ENCODE data around the gene ADD1.

The ADD1 gene

GRCh38 chr4:2834001-2834921 is 9.4 kb upstream of the ADD1 start:
- DNase-seq (ENCODE audit: low read depth in 3 of 3): no peak

DNA sequence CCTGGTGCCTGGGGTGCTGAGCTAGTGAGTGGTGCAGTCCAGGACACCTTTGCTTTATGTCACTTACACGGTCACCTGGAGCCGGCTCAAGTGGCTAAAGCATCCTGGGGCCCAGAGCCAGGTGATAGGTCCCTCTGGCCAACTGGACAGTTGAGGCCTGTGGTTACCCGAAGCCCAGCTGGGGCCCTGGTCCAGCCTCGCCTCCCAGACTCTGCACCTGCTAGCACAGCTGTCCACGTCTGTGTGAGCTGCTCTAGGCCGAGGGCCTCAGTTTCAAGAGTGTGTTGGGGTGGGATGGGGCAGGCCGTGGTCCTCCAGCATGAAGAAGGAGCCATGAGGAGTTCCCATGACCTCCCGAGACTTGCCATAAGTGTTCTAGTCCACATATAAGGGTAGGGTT is 7.7 kb upstream of the ADD1 start:
- no peak for DNase-seq (ENCODE audit: low read depth in 3 of 3)

DNA sequence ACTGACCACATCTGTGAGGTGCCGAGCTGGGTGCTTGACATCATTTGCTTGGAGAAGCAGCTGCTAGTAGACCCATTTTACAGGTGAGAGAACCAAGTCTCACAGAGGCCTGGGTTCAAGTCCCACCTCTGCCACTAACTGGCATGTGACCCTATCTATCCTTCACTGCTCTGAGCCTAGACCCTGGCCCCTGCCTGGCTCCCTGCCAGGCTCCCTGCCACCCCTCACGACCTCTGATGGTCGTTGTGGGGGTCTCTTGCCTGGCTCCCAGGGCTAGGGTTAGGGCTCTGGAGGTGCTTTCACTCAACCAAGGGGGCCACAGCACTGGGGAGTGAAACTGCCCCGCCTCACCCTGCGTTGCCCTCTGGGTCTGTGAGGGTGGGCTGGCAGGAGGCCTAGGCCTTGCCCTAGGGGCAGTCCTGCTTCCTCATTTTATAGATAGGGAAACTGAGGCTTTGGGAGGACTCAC is 7.2 kb upstream of the ADD1 start:
- DNase-seq (ENCODE audit: low read depth in 3 of 3): no peak

- no peak for DNase-seq (ENCODE audit: low read depth in 3 of 3)
Measured at GRCh38 chr4:2837110-2837903, 6.3 kb upstream of the ADD1 start.

DNA sequence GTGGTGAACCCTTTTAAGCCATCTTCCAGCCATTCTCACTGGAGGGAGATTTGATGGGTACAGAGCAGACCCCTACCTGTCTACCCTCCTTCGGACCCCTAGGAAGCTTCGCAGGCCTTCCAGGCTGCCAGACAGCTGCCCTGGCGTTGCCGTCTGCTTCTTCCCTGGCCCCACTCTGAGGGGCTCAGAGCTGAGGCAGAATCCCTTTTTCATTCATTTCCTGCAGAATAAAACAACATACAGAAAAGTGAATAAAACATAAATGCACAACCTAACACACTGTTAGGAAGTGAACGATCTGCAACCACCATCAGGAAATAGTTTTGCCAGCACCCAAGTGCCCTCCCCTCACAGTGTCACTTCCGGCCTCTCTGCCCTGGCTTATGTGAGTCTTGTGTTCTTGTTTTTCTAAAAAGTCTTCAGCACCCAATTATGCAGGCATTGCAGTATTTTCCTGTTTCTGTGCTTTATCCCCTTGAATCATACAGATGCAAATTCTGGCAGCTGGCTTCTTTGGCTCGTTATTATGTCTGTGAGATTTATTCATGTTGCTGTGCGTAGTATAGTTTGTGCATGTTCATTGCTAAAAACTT is 5.6 kb upstream of the ADD1 start:
- peak in 2 of 3 experiments; percentile 33 to 44 for DNase-seq (ENCODE audit: low read depth in 3 of 3)

DNA sequence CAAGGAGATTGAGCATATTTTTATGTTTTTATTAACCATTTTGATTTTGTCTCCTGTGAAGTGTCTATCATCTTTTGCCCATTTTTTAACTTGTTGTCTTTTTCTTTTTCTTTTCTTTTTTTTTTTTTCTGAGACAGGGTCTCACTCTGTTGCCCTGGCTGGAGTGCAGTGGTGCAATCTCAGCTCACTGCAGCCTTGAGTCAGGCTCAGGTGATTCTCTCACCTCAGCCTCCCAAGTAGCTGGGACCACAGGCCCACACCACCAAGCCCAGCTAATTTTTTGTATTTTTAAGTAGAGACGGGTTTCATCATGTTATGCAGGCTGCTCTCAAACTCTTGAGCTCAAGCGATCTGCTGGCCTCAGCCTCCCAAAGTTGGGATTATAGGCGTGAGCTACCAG is 4.6 kb upstream of the ADD1 start:
- DNase-seq (ENCODE audit: low read depth in 3 of 3): no peak

- no peak for DNase-seq (ENCODE audit: low read depth in 3 of 3)
Measured at GRCh38 chr4:2842687-2843262, 869 bp upstream of the ADD1 start.

- no peak for DNase-seq (ENCODE audit: low read depth in 3 of 3)
Measured at GRCh38 chr4:2843941-2844584, 419 bp downstream of the ADD1 start.

DNA sequence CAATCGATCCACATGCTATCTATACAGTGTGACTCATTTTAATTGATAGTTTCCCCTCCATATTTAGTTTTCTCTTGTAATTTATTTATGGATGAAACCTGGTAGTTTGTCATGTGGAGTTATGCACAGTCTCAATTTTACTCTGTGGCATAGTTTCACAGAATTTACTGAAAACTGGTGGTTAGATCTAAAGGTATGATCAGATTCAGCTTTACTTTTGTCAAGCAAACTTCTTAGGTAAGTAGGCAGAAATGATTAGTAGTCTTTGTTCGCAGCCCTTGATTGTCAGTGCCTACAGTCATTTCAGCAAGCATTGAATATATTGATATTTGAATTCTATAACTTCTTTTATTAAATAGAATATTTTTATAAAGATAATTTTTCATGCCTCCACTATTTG is 2.5 kb downstream of the ADD1 start:
- DNase-seq (ENCODE audit: low read depth in 3 of 3): no peak

DNA sequence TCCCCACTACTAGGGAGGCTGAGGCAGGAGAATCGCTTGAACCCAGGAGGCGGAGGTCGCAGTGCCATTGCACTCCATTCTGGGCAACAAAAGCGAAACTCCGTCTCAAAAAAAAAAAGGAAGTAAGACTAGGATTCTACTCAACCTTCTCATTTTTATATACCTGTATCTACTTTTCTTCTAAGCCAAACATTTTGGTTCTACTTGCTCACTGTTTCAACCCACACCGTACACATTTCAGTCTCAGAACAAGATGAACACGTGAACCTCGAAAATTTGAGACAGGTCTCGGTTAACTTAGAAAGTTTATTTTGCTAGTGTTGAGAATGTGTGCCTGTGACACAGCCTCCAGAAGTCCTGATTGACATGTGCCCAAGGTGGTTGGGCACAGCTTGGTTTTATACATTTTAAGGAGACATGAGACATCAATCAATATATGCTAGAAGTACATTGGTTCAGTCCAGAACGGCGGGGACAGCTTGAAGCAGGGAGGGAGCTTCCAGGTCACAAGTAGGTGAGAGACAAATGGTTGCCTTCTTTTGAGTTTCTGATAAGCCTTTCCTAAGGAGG is 3.7 kb downstream of the ADD1 start:
- DNase-seq (ENCODE audit: low read depth in 3 of 3): no peak

DNA sequence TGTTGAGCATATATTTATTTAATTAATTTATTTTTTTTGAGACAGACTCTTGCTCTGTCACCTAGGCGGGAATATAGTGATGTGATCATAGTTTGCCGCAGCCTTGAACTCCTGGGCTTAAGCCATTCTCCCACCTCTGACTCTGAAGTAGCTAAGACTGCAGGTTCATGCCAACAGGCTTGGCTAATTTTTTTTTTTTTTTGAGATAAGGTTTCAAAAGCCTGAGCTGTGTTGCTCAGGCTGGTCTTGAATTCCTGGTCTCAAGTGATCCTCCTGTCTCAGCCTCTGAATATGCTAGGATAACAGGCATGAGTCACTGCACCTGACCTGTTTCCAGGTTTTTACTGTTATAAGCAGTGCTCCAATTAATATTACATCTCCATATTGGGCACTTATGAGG is 4.8 kb downstream of the ADD1 start:
- DNase-seq (ENCODE audit: low read depth in 3 of 3): no peak

GRCh38 chr4:2849267-2850152 is 5.9 kb downstream of the ADD1 start:
- no peak for DNase-seq (ENCODE audit: low read depth in 3 of 3)

DNA sequence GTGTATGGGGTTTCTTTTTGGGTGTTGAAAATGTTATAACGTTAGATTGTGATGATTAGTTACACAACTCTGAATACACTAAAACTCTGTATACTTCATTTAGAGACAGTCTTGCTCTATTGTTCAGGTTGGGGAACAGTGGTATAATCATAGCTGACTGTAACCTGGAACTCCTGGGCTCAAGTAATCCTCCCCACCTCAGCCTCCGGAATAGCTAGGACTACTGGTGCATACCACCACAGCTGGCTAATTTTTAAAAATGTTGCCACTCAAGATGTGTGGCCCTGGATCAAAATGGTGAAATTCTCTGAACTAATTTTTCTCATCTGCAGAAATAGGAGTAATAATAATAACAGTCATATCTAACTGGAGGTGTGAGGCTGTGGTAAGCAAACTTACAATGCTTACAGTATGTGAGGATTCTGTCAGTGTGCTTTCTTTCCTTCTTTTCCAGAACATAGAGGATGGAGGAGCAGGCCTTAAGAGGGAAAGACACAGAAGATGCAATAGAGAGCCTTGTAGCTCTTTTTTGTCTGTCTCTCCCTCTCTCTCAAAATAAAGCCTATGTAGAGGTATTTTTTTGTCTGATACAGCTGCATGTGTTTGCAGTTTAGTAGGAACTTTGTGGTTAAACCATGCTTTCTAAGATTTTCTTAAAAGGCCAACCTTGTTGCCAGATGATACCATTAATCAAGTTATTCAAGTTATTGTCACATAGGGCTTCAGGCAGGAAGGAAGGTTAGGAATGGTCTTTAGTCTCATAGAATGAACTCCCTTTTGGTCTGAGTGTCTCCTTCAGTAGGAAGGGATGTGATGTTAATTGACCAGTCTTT is 7.5 kb downstream of the ADD1 start:
- DNase-seq (ENCODE audit: low read depth in 3 of 3): no peak

GRCh38 chr4:2852481-2852921 is 8.9 kb downstream of the ADD1 start:
- DNase-seq (ENCODE audit: low read depth in 3 of 3): no peak

DNA sequence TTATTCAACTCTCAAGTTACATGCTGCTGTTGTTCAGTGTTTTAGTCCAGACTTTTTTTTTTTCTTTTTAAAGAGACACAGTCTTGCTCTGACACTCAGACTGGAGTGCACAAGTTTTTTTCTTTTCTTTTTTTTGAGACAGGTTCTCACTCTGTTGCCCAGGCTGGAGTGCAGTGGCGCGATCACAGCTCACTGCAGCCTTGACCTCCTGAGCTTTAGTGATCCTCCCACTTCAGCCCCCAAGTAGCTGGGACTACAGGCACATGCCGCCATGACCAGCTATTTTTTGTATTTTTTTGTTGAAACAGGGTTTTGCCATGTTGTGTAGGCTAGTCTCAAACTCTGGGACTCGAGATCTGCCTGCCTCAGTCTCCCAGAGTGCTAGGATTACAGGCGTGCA is 11.9 kb downstream of the ADD1 start:
- DNase-seq (ENCODE audit: low read depth in 3 of 3): no peak

- DNase-seq (ENCODE audit: low read depth in 3 of 3): no peak
Measured at GRCh38 chr4:2856266-2856665, 12.6 kb downstream of the ADD1 start.

GRCh38 chr4:2857349-2857927 is 13.8 kb downstream of the ADD1 start:
- DNase-seq (ENCODE audit: low read depth in 3 of 3): no peak

DNA sequence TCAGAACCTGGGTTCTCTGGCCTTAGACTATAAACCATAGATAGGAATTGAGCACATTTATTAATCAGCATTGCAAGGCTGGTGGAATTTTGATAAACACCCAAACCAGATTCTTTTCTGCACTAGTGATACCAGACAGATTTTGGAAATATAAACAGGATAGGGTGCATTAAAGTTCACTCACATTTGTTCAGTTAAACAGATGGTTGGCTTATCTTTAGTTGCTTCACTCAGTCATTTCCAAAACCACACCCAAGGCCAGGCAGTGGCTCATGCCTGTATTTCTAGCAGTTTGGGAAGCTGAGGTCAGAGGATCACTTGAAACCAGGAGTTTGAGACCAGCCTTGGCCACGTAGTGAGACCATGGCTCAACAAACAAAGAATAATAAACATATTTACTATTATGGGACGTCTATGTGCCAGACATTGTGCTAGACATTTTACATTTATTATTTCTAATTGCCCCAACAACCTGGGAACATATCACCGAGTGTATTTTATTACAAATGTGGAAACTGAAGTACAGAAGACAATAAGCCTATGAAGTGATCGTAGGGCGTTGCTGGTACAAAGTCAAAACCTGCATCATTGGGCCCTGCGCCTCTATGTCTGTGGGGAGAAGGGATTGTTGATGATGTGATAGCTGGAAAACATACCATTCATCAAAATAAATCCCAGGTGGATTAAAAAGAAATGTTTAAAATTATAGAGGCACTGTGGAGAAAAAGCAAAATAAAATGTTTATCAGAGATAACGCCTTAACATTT is 15.0 kb downstream of the ADD1 start:
- no peak for DNase-seq (ENCODE audit: low read depth in 3 of 3)

Data from stimulated activated CD4-positive, alpha-beta T cell treated with anti-CD3 and anti-CD28 coated beads, TNF-alpha, amount 100 ng/mL, for 4 hours (primary cell).